ENCODE data around the gene TBKBP1.

The TBKBP1 gene

DNA sequence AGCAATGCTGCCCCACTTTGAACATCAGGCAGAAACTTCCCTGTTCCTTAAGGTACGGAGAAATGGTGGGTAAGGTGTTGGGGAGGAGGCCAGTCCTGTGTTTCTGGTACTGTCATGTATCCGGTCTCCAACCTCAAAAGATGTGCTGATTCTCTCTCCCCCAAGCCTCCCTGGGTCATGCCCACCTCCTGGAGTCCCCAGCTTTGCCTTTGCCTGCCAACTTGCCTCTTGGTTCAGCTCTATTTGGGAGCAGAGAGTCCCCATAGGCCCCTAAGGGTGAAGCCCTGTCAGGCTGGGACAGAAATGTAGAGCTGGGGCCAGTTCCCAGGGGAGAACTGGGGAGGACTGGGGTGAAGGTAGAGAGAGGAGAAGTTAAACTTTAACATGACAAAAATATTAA is 37.4 kb downstream of the TBKBP1 start:
- Histone ChIP-seq H3K4me1 (ENCODE audit: control extremely low read depth in 1 of 4, control insufficient read depth in 4 of 4, insufficient read depth in 4 of 4, low read length in 3 of 4) (peaks cover 0 to 29% (median 25%) of the 10 kb centered on the region in 4 experiments), H3K36me3 (ENCODE audit: control insufficient read depth in 4 of 4, insufficient read depth in 4 of 4, low read length in 3 of 4) (no peaks in the 10 kb centered on the region), H3K27ac (ENCODE audit: insufficient read depth in 1 of 2, low read depth in 1 of 2, low read length in 2 of 2, poor library complexity in 1 of 2, severe bottlenecking in 2 of 2) (no peak overlapping the region), H3K9me3 (ENCODE audit: control extremely low read depth in 1 of 5, control insufficient read depth in 4 of 5, insufficient read depth in 2 of 5, low read depth in 1 of 5, low read length in 4 of 5) (no peaks in the 10 kb centered on the region), H3K27me3 (replicated peaks in 2 of 5; ENCODE audit: control insufficient read depth in 4 of 5, insufficient read depth in 5 of 5, low read length in 4 of 5) (peaks cover 0 to 24% (median 12%) of the 10 kb centered on the region in 5 experiments), H3K4me3 (ENCODE audit: control insufficient read depth in 1 of 7, extremely low read depth in 1 of 7, insufficient read depth in 4 of 7, low read depth in 2 of 7, low read length in 6 of 7) (no peak overlapping the region)
- POLR2A ChIA-PET, result no interaction called here
- 100% methylated on average over 1 of the region's 2 CpGs for WGBS (ENCODE audit: insufficient coverage)
- CTCF ChIA-PET, result interaction anchor here (1.1 to 5.0 kb wide), 8 partner anchors 10 to 87 kb away, joined by 3 to 47 read pairs (median 6); no protein-coding TSS in a partner anchor
- no peak for DNase-seq

DNA sequence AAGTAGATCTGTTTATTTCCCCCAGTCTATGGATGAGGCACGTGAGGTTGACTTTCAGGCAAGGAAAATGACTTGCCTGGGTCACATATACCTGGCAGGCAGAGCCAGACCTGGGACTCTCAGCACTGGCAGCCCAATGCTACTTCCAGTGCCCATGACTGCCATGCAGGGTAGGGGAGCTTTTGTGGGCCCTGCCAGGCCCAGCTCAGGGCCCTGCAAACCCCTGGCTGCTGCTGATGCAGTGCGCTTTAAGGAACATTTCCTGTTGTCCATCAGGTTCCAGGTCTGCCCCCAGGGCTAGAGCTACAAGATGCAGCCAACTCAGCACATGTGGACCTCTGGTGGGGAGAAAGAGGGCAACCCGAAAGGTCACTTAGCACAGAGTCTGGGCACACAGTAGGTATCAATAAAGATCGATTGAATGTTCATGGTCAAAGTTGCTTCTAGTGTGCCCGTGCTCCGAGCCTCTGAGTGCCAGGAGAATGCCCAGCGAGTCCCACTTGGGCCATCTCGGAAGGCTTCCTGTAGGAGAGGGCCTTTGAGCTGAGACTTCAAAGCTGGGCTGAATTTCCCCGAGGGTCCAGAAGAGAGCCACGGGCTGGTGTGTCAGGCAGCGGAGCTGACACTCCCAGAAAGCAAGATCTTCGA is 38.6 kb downstream of the TBKBP1 start:
- ChIA-PET POLR2A (interaction anchor here (1.0 to 1.5 kb wide), 2 partner anchors 14 to 37 kb away, joined by 3 to 4 read pairs; no protein-coding TSS in a partner anchor), CTCF (interaction anchor here (1.0 to 5.0 kb wide), 12 partner anchors 9 to 69 kb away, joined by 3 to 47 read pairs (median 6); no protein-coding TSS in a partner anchor)
- Histone ChIP-seq H3K9me3 (ENCODE audit: control extremely low read depth in 1 of 5, control insufficient read depth in 4 of 5, insufficient read depth in 2 of 5, low read depth in 1 of 5, low read length in 4 of 5) (no peaks in the 10 kb centered on the region), H3K27ac (ENCODE audit: insufficient read depth in 1 of 2, low read depth in 1 of 2, low read length in 2 of 2, poor library complexity in 1 of 2, severe bottlenecking in 2 of 2) (no peak overlapping the region), H3K36me3 (ENCODE audit: control insufficient read depth in 4 of 4, insufficient read depth in 4 of 4, low read length in 3 of 4) (no peaks in the 10 kb centered on the region), H3K4me3 (ENCODE audit: control insufficient read depth in 1 of 7, extremely low read depth in 1 of 7, insufficient read depth in 4 of 7, low read depth in 2 of 7, low read length in 6 of 7) (peak overlapping the region in 1 of 7 experiments; percentile 70), H3K4me1 (ENCODE audit: control extremely low read depth in 1 of 4, control insufficient read depth in 4 of 4, insufficient read depth in 4 of 4, low read length in 3 of 4) (peaks cover 0 to 27% (median 25%) of the 10 kb centered on the region in 4 experiments), H3K27me3 (replicated peaks in 2 of 5; ENCODE audit: control insufficient read depth in 4 of 5, insufficient read depth in 5 of 5, low read length in 4 of 5) (peaks cover 0 to 24% (median 12%) of the 10 kb centered on the region in 5 experiments)
- DNase-seq, result no peak
- WGBS (ENCODE audit: insufficient coverage), result 58% methylated on average over 12 of the region's 12 CpGs

DNA sequence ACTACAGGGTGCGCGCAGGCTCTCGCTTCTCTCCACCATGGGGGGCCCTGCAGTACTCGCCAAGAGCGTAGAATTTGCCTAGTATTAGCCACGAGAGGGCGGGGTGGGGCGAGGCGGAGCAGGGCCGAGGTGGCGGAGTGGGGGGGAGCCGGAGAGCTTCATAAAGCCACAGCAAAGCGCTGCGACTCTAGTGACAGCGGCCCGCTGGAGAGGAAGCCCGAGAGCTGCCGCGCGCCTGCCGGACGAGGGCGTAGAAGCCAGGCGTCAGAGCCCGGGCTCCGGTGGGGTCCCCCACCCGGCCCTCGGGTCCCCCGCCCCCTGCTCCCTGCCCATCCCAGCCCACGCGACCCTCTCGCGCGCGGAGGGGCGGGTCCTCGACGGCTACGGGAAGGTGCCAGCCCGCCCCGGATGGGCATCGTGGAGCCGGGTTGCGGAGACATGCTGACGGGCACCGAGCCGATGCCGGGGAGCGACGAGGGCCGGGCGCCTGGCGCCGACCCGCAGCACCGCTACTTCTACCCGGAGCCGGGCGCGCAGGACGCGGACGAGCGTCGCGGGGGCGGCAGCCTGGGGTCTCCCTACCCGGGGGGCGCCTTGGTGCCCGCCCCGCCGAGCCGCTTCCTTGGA is 39.2 kb downstream of the TBKBP1 start, which contains the start of gene TBX21:
Gene TBX21, plus strand, starts transcription at position 190 of the 627 bp plus-strand sequence. Its CDS starts 219 bp downstream, at position 409.
- ChIA-PET POLR2A (interaction anchor here (1.0 to 1.5 kb wide), 2 partner anchors 15 to 38 kb away, joined by 3 to 4 read pairs; no protein-coding TSS in a partner anchor), CTCF (interaction anchor here (1.0 to 5.0 kb wide), 9 partner anchors 9 to 69 kb away, joined by 3 to 47 read pairs (median 6); no protein-coding TSS in a partner anchor)
- Histone ChIP-seq H3K27ac (ENCODE audit: insufficient read depth in 1 of 2, low read depth in 1 of 2, low read length in 2 of 2, poor library complexity in 1 of 2, severe bottlenecking in 2 of 2) (no peak within 1 kb of the TSS), H3K9me3 (ENCODE audit: control extremely low read depth in 1 of 5, control insufficient read depth in 4 of 5, insufficient read depth in 2 of 5, low read depth in 1 of 5, low read length in 4 of 5) (no peaks in the 10 kb centered on the region), H3K36me3 (ENCODE audit: control insufficient read depth in 4 of 4, insufficient read depth in 4 of 4, low read length in 3 of 4) (no peaks in the 10 kb centered on the region), H3K4me3 (ENCODE audit: control insufficient read depth in 1 of 7, extremely low read depth in 1 of 7, insufficient read depth in 4 of 7, low read depth in 2 of 7, low read length in 6 of 7) (peak within 1 kb of the TSS; percentile 17 to 70 (median 51)), H3K4me1 (ENCODE audit: control extremely low read depth in 1 of 4, control insufficient read depth in 4 of 4, insufficient read depth in 4 of 4, low read length in 3 of 4) (peaks cover 0 to 27% (median 25%) of the 10 kb centered on the region in 4 experiments), H3K27me3 (replicated peaks in 2 of 5; ENCODE audit: control insufficient read depth in 4 of 5, insufficient read depth in 5 of 5, low read length in 4 of 5) (peaks cover 0 to 24% (median 12%) of the 10 kb centered on the region in 5 experiments)
- DNase-seq, result peak; percentile 92 to 94 (median 94)
- WGBS (ENCODE audit: insufficient coverage), result 1% methylated on average over 73 of the region's 73 CpGs

DNA sequence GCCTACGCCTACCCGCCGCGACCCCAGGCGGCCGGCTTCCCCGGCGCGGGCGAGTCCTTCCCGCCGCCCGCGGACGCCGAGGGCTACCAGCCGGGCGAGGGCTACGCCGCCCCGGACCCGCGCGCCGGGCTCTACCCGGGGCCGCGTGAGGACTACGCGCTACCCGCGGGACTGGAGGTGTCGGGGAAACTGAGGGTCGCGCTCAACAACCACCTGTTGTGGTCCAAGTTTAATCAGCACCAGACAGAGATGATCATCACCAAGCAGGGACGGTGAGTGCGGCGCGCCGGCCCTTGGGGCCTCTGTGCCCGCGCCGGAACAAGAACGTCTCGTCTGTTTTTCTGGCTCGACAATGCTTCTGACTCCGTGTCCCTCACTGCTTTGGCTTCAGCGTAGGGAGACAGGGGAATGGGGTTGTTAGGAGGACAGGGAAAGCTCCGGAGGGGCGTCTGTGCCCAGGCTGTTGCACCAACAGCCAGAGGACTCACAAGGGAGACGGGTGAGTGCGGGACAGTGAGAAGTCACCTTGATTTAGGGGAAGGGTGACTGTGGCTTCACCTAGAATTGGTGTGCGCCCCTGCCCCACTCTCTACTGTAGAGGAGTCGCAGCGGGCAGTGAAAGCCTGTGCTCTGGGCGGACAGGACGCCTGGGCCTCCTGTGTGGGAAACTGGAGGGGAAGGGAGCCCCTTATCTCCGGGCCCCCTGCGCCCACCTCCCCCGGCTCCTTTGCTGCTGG is 39.9 kb downstream of the TBKBP1 start:
- POLR2A ChIA-PET, result interaction anchor here (1.0 kb wide), 1 partner anchor 38 kb away, joined by 4 read pairs; no protein-coding TSS in a partner anchor
- DNase-seq, result peak in 1 of 3 donors; percentile 53
- Histone ChIP-seq H3K27ac (ENCODE audit: insufficient read depth in 1 of 2, low read depth in 1 of 2, low read length in 2 of 2, poor library complexity in 1 of 2, severe bottlenecking in 2 of 2) (no peak overlapping the region), H3K36me3 (ENCODE audit: control insufficient read depth in 4 of 4, insufficient read depth in 4 of 4, low read length in 3 of 4) (no peaks in the 10 kb centered on the region), H3K4me3 (ENCODE audit: control insufficient read depth in 1 of 7, extremely low read depth in 1 of 7, insufficient read depth in 4 of 7, low read depth in 2 of 7, low read length in 6 of 7) (peak overlapping the region; percentile 17 to 70 (median 51)), H3K27me3 (replicated peaks in 2 of 5; ENCODE audit: control insufficient read depth in 4 of 5, insufficient read depth in 5 of 5, low read length in 4 of 5) (peaks cover 0 to 24% (median 12%) of the 10 kb centered on the region in 5 experiments), H3K9me3 (ENCODE audit: control extremely low read depth in 1 of 5, control insufficient read depth in 4 of 5, insufficient read depth in 2 of 5, low read depth in 1 of 5, low read length in 4 of 5) (no peaks in the 10 kb centered on the region), H3K4me1 (ENCODE audit: control extremely low read depth in 1 of 4, control insufficient read depth in 4 of 4, insufficient read depth in 4 of 4, low read length in 3 of 4) (peaks cover 0 to 27% (median 25%) of the 10 kb centered on the region in 4 experiments)
- 1% methylated on average over 58 of the region's 60 CpGs for WGBS (ENCODE audit: insufficient coverage)
- CTCF ChIA-PET, result interaction anchor here (0.7 to 5.0 kb wide), 5 partner anchors 8 to 68 kb away, joined by 3 to 47 read pairs (median 9); no protein-coding TSS in a partner anchor

DNA sequence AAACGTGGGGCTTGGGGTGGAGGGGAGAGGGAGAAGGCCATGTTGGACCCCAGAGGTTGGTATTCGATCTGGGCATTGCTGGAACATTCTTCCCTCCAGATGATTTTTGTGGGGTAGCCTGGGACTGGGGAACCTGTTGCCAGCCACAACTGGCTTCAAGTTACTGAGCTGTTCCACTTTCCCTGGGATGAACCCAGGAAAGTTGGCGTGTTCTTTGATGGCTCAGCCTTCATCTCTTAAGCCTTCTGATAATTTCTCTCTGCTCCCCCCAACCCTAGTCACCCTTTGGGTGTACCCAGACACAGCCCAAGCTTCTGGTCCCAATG is 41.1 kb downstream of the TBKBP1 start:
- CTCF ChIA-PET, result interaction anchor here (3.3 kb wide), 1 partner anchor 70 kb away, joined by 17 read pairs; no protein-coding TSS in a partner anchor
- no peak overlapping the region for H3K27ac ChIP-seq (ENCODE audit: insufficient read depth in 1 of 2, low read depth in 1 of 2, low read length in 2 of 2, poor library complexity in 1 of 2, severe bottlenecking in 2 of 2)
- 87% methylated on average over 3 of the region's 3 CpGs for WGBS (ENCODE audit: insufficient coverage)
- H3K9me3 ChIP-seq (ENCODE audit: control extremely low read depth in 1 of 5, control insufficient read depth in 4 of 5, insufficient read depth in 2 of 5, low read depth in 1 of 5, low read length in 4 of 5), result no peaks in the 10 kb centered on the region
- H3K27me3 ChIP-seq (replicated peaks in 2 of 5; ENCODE audit: control insufficient read depth in 4 of 5, insufficient read depth in 5 of 5, low read length in 4 of 5), result peaks cover 0 to 24% (median 12%) of the 10 kb centered on the region in 5 experiments
- peaks cover 0 to 27% (median 25%) of the 10 kb centered on the region in 4 experiments for H3K4me1 ChIP-seq (ENCODE audit: control extremely low read depth in 1 of 4, control insufficient read depth in 4 of 4, insufficient read depth in 4 of 4, low read length in 3 of 4)
- H3K36me3 ChIP-seq (ENCODE audit: control insufficient read depth in 4 of 4, insufficient read depth in 4 of 4, low read length in 3 of 4), result no peaks in the 10 kb centered on the region
- no peak overlapping the region for H3K4me3 ChIP-seq (ENCODE audit: control insufficient read depth in 1 of 7, extremely low read depth in 1 of 7, insufficient read depth in 4 of 7, low read depth in 2 of 7, low read length in 6 of 7)
- POLR2A ChIA-PET, result no interaction called here
- no peak for DNase-seq

DNA sequence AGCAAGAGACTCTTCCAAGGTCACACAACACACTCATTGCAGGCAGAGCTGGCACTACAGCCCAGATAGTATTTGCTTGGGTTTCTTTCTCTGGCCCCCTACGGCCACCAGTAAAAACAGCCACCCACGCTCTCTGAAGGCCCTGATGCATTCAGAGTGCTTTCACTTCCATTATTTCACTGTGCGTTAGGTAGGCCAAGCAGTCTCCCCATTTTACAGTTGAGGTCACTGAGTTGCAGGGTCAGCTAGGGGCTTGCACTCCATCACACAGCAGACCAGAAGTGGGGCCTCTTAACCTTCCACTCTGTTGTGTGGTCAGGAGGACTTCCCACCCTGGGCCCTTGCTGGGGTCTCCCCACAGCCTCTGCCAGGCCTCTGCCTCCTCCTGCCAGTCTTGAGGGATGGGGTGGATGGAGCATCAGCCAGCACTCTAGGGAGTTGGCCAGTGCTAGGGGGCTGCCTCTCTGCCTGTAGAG is 41.6 kb downstream of the TBKBP1 start:
- 97% methylated on average over 3 of the region's 3 CpGs for WGBS (ENCODE audit: insufficient coverage)
- no peak overlapping the region for H3K27ac ChIP-seq (ENCODE audit: insufficient read depth in 1 of 2, low read depth in 1 of 2, low read length in 2 of 2, poor library complexity in 1 of 2, severe bottlenecking in 2 of 2)
- no peak overlapping the region for H3K4me3 ChIP-seq (ENCODE audit: control insufficient read depth in 1 of 7, extremely low read depth in 1 of 7, insufficient read depth in 4 of 7, low read depth in 2 of 7, low read length in 6 of 7)
- H3K27me3 ChIP-seq (replicated peaks in 2 of 5; ENCODE audit: control insufficient read depth in 4 of 5, insufficient read depth in 5 of 5, low read length in 4 of 5), result peaks cover 0 to 24% (median 12%) of the 10 kb centered on the region in 5 experiments
- no peak for DNase-seq
- ChIA-PET CTCF (interaction anchor here (1.9 to 3.3 kb wide), 2 partner anchors 9 to 71 kb away, joined by 7 to 17 read pairs; no protein-coding TSS in a partner anchor), POLR2A (interaction anchor here (0.6 kb wide), 2 partner anchors 9 to 560 kb away, joined by 3 read pairs; no protein-coding TSS in a partner anchor)
- peaks cover 0 to 27% (median 25%) of the 10 kb centered on the region in 4 experiments for H3K4me1 ChIP-seq (ENCODE audit: control extremely low read depth in 1 of 4, control insufficient read depth in 4 of 4, insufficient read depth in 4 of 4, low read length in 3 of 4)
- H3K9me3 ChIP-seq (ENCODE audit: control extremely low read depth in 1 of 5, control insufficient read depth in 4 of 5, insufficient read depth in 2 of 5, low read depth in 1 of 5, low read length in 4 of 5), result no peaks in the 10 kb centered on the region
- H3K36me3 ChIP-seq (ENCODE audit: control insufficient read depth in 4 of 4, insufficient read depth in 4 of 4, low read length in 3 of 4), result no peaks in the 10 kb centered on the region
